A549 (cell line): ENCODE data around the gene ISCA2. TPM values are rescaled to one million over a fixed set of nuclear protein-coding genes. Genes with fewer than 3 reads are reported as not detected.
A peak's percentile ranks its signal among the peaks of the same experiment; 100 is the strongest.

Source experiments
- ATAC-seq, 2 experiments: fragments of 200-7000 bp in 1 of 2; fragments of >200 bp in 1 of 2; cut with Nextera tagmentation in 1 of 2; cut with Tn5 transposase in 1 of 2; 3 replicates each; pipeline versions ENCODE4 v1.8.0 to v1.9.1; 2018 to 2020; ENCODE audit warnings: mild to moderate bottlenecking in 1 of 2, moderate library complexity in 1 of 2
- CTCF ChIA-PET: fragments of 300-600 bp; sonication (Branson Sonifier 250); formaldehyde crosslinking; extraction: SDS; loops from one replicate; lab custom pipeline; 2021; ENCODE audit warnings: antibody characterized with exemption, inconsistent platforms; lab: Yijun Ruan, JAX
- POLR2A ChIA-PET: fragments of 350-600 bp; formaldehyde crosslinking; extraction: SDS; loops from one replicate; lab custom pipeline; 2021; ENCODE audit warnings: antibody characterized with exemption, inconsistent platforms; lab: Yijun Ruan, JAX
- DNase-seq, 2 experiments: peaks; one replicate each; pipeline versions ENCODE4 v3.0.0 to v3.0.0-alpha.2; 2011 to 2016; ENCODE audit warnings: low read depth in 1 of 2, low spot score in 1 of 2
- FAIRE-seq: peaks from 2 replicates; lab custom pipeline; 2011; peaks lifted over from hg19 to GRCh38; lab: Jason Lieb, UNC
- H3K27ac ChIP-seq, 2 experiments: fragments of >200 bp; sonication (Bioruptor Twin); formaldehyde crosslinking; 3 replicates each; pipeline ENCODE4 v1.5.1; 2016 to 2017
- H3K4me1 ChIP-seq: fragments of >200 bp; sonication (Bioruptor Twin); formaldehyde crosslinking; 3 replicates; pipeline ENCODE4 v1.6.1; 2016
- H3K4me2 ChIP-seq: fragments of >200 bp; sonication (Bioruptor Twin); formaldehyde crosslinking; 3 replicates; pipeline ENCODE4 v1.6.1; 2016
- H3K4me3 ChIP-seq: fragments of >200 bp; sonication (Bioruptor Twin); formaldehyde crosslinking; 3 replicates; pipeline ENCODE4 v1.5.1; 2016
- H3K9me3 ChIP-seq: fragments of >200 bp; sonication (Bioruptor Twin); formaldehyde crosslinking; 3 replicates; pipeline ENCODE4 v1.6.1; 2016
- CBX8 ChIP-seq: fragments of 200-600 bp; sonication (generic); IDR thresholded peaks from 2 replicates; pipeline ENCODE4 v1.6.1; 2016
- CHD4 ChIP-seq: fragments of 200-600 bp; sonication (generic); IDR thresholded peaks from 2 replicates; pipeline ENCODE4 v1.6.1; 2016; ENCODE audit warnings: antibody characterized with exemption, mild to moderate bottlenecking, borderline replicate concordance
- E2F6 ChIP-seq: IDR thresholded peaks from 2 replicates; pipeline ENCODE4 v1.6.1; 2012; ENCODE audit warnings: low read depth, borderline replicate concordance
- ELK1 ChIP-seq: fragments of 150-350 bp; IDR thresholded peaks from 2 replicates; pipeline ENCODE4 v1.6.1; 2014; ENCODE audit warnings: low read depth, mild to moderate bottlenecking, low read length
- ESRRA ChIP-seq: fragments of 150-350 bp; IDR thresholded peaks from 2 replicates; pipeline ENCODE4 v1.6.1; 2014; ENCODE audit warnings: mild to moderate bottlenecking, low read length, borderline replicate concordance
- HDAC2 ChIP-seq: fragments of 200-600 bp; sonication (generic); IDR thresholded peaks from 2 replicates; pipeline ENCODE4 v1.6.1; 2016
- HEYL ChIP-seq: fragments of 250-450 bp; sonication (Bioruptor Pico); IDR thresholded peaks from 2 replicates; pipeline ENCODE4 v1.8.0; 2021; ENCODE audit warnings: mild to moderate bottlenecking, moderate library complexity
- HOXB13 ChIP-seq: fragments of 250-450 bp; sonication (Bioruptor Pico); IDR thresholded peaks from 2 replicates; pipeline ENCODE4 v1.5.0; 2020; ENCODE audit warnings: low read depth, mild to moderate bottlenecking, moderate library complexity
- HOXB5 ChIP-seq: fragments of 250-450 bp; sonication (Bioruptor Pico); IDR thresholded peaks from 2 replicates; pipeline ENCODE4 v1.5.0; 2020; ENCODE audit warnings: mild to moderate bottlenecking, moderate library complexity
- JUNB ChIP-seq: fragments of >200 bp; sonication (Bioruptor Twin); formaldehyde crosslinking; IDR thresholded peaks from 2 replicates; pipeline ENCODE4 v1.6.1; 2016
- MAZ ChIP-seq: fragments of 150-350 bp; IDR thresholded peaks from 2 replicates; pipeline ENCODE4 v1.6.1; 2014; ENCODE audit warnings: antibody characterized with exemption, low read depth, low read length, borderline replicate concordance
- NPAS2 ChIP-seq: fragments of 250-450 bp; sonication (Bioruptor Pico); IDR thresholded peaks from 2 replicates; pipeline ENCODE4 v1.8.0; 2022; ENCODE audit warnings: mild to moderate bottlenecking, moderate library complexity, borderline replicate concordance
- PHF8 ChIP-seq: fragments of 200-600 bp; sonication (generic); IDR thresholded peaks from 2 replicates; pipeline ENCODE4 v1.6.1; 2016; ENCODE audit warnings: low read depth, mild to moderate bottlenecking, antibody characterized with exemption, moderate library complexity, borderline replicate concordance
- RFX5 ChIP-seq: fragments of 450-650 bp; IDR thresholded peaks from 2 replicates; pipeline ENCODE4 v1.7.1; 2014; ENCODE audit warnings: antibody characterized with exemption, mild to moderate bottlenecking, moderate library complexity
- SMC3 ChIP-seq: fragments of >200 bp; sonication (Bioruptor Twin); formaldehyde crosslinking; IDR thresholded peaks from 3 replicates; pipeline ENCODE4 v1.6.1; 2018; ENCODE audit warnings: inconsistent platforms
- TFCP2L1 ChIP-seq: fragments of 250-450 bp; sonication (Bioruptor Pico); IDR thresholded peaks from 2 replicates; pipeline ENCODE4 v1.5.0; 2021; ENCODE audit warnings: mild to moderate bottlenecking
- ZC3H11A ChIP-seq: fragments of 450-650 bp; IDR thresholded peaks from 2 replicates; pipeline ENCODE4 v1.6.1; 2014; ENCODE audit warnings: antibody characterized with exemption, mild to moderate bottlenecking
- WGBS: methylation state at CpG from one replicate; pipeline ENCODE4 v1.1.6; 2017; ENCODE audit errors: missing lambda C conversion rate; 5-methylcytosine and 5-hydroxymethylcytosine counted together
- polyA plus RNA-seq, 4 experiments: library from polyadenylated mRNA; depleted of rRNA in 3 of 4; stranded (reverse); fragments of >200 nt; fragmentation: RNase III in 1 of 4; extraction: RNeasy Plus Mini Kit Qiagen cat#74134 plus additional on column Dnase treatment in 1 of 4; gene quantifications; 2 replicates in 3 of 4; 3 replicates in 1 of 4; pipeline ENCODE4 v1.2.3, GENCODE V29; 2011 to 2017
- TF ChIP-seq, protein P1 (sequence below): IDR thresholded peaks from 2 replicates; pipeline ENCODE4 v1.6.1; 2012
- TF ChIP-seq, protein P2 (sequence below): fragments of >200 bp; sonication (Bioruptor Twin); formaldehyde crosslinking; IDR thresholded peaks from 3 replicates; pipeline ENCODE4 v1.5.1; 2016

Gene ISCA2
- polyA plus RNA-seq, 2 of the 4 experiments (the other 2 are of a cell fraction): 48.8 to 49.3 TPM

GRCh38 chr14:74510959-74511409, 17.4 kb downstream of the ISCA2 start:
- H3K4me1 ChIP-seq: no peaks in the 10 kb centered on the region
- CTCF ChIA-PET: interaction anchor here (0.8 to 9.2 kb wide), 4 partner anchors 10 to 102 kb away, joined by 3 to 62 read pairs (median 4); no protein-coding TSS in a partner anchor

GRCh38 chr14:74511966-74512830, 18.6 kb downstream of the ISCA2 start:
- Histone ChIP-seq H3K9me3 (no peaks in the 10 kb centered on the region), H3K4me3 (no peak overlapping the region), H3K4me2 (no peak overlapping the region), H3K4me1 (peaks cover 7% of the 10 kb centered on the region), H3K27ac (no peak overlapping the region)
- TF ChIP-seq HEYL (CRISPR knock-in tag) (no peak), ZC3H11A (no peak), RFX5 (no peak), TFCP2L1 (CRISPR knock-in tag) (no peak), HOXB13 (CRISPR knock-in tag) (no peak), PHF8 (no peak), ESRRA (no peak), SMC3 (no peak), E2F6 (no peak), ELK1 (no peak), CHD4 (no peak), CBX8 (no peak), JUNB (no peak), NPAS2 (CRISPR knock-in tag) (no peak), HDAC2 (no peak)
- TF ChIP-seq, protein P1, sequence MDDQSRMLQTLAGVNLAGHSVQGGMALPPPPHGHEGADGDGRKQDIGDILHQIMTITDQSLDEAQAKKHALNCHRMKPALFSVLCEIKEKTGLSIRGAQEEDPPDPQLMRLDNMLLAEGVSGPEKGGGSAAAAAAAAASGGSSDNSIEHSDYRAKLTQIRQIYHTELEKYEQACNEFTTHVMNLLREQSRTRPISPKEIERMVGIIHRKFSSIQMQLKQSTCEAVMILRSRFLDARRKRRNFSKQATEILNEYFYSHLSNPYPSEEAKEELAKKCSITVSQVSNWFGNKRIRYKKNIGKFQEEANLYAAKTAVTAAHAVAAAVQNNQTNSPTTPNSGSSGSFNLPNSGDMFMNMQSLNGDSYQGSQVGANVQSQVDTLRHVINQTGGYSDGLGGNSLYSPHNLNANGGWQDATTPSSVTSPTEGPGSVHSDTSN: no peak
- TF ChIP-seq, protein P2, sequence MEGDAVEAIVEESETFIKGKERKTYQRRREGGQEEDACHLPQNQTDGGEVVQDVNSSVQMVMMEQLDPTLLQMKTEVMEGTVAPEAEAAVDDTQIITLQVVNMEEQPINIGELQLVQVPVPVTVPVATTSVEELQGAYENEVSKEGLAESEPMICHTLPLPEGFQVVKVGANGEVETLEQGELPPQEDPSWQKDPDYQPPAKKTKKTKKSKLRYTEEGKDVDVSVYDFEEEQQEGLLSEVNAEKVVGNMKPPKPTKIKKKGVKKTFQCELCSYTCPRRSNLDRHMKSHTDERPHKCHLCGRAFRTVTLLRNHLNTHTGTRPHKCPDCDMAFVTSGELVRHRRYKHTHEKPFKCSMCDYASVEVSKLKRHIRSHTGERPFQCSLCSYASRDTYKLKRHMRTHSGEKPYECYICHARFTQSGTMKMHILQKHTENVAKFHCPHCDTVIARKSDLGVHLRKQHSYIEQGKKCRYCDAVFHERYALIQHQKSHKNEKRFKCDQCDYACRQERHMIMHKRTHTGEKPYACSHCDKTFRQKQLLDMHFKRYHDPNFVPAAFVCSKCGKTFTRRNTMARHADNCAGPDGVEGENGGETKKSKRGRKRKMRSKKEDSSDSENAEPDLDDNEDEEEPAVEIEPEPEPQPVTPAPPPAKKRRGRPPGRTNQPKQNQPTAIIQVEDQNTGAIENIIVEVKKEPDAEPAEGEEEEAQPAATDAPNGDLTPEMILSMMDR: no peak
- no peak for DNase-seq
- 80% methylated on average over 8 of the region's 10 CpGs for WGBS
- POLR2A ChIA-PET: interaction anchor here (1.2 kb wide), 1 partner anchor 54 kb away, joined by 3 read pairs; no protein-coding TSS in a partner anchor
- FAIRE-seq: no peak
- CTCF ChIA-PET: interaction anchor here (0.6 to 9.2 kb wide), 7 partner anchors 11 to 104 kb away, joined by 3 to 62 read pairs (median 4); no protein-coding TSS in a partner anchor
- no peak for ATAC-seq

More at GRCh38 chr14:74510959-74511409, 17.4 kb downstream of the ISCA2 start:
- 0 out of 3 replicates have a peak overlapping the region, but pooled peaks have one; percentile 16 for H3K4me2 ChIP-seq
- H3K9me3 ChIP-seq: no peaks in the 10 kb centered on the region
- ATAC-seq (peak; percentile 30 to 61; a peak in 3 of 6 replicates), FAIRE-seq (no peak), DNase-seq (peak in 1 of 2 experiments; percentile 43)
- no peak for TF ChIP-seq MAZ
- TF ChIP-seq HDAC2: no peak
- no peak for TF ChIP-seq HOXB5 (CRISPR knock-in tag)
- no peak for TF ChIP-seq CHD4
- TF ChIP-seq ZC3H11A: no peak
- TF ChIP-seq, protein P2: no peak
- H3K27ac ChIP-seq: peak overlapping the region in 1 of 2 experiments; percentile 60; a peak in 2 of 6 replicates
- POLR2A ChIA-PET: interaction anchor here (1.2 kb wide), 1 partner anchor 56 kb away, joined by 3 read pairs; no protein-coding TSS in a partner anchor
- 73% methylated on average over 8 of the region's 10 CpGs for WGBS
- H3K4me3 ChIP-seq: no peak overlapping the region
